ENCODE measurements around the gene ZNF326.

ZNF326 gene

GRCh38 chr1:90074137-90074536 lies 79.2 kb downstream of the ZNF326 start:
- Mint-ChIP-seq H3K4me1 (no peaks in the 10 kb centered on the region), H3K4me3 (no peak overlapping the region), H3K9me3 (no peaks in the 10 kb centered on the region), H3K27ac (no peak overlapping the region), H3K27me3 (peaks cover 20% of the 10 kb centered on the region), H3K36me3 (no peaks in the 10 kb centered on the region)

- peaks cover 20% of the 10 kb centered on the region for H3K27me3 Mint-ChIP-seq
- no peak overlapping the region for H3K4me3 Mint-ChIP-seq
- H3K9me3 Mint-ChIP-seq: no peaks in the 10 kb centered on the region
- H3K36me3 Mint-ChIP-seq: no peaks in the 10 kb centered on the region
- H3K27ac Mint-ChIP-seq: no peak overlapping the region
- H3K4me1 Mint-ChIP-seq: no peaks in the 10 kb centered on the region
Observed at GRCh38 chr1:90074566-90074965, 79.7 kb downstream of the ZNF326 start.

GRCh38 chr1:90074970-90075391 lies 80.1 kb downstream of the ZNF326 start:
- H3K4me1 Mint-ChIP-seq: no peaks in the 10 kb centered on the region
- no peaks in the 10 kb centered on the region for H3K9me3 Mint-ChIP-seq
- no peaks in the 10 kb centered on the region for H3K36me3 Mint-ChIP-seq
- H3K27ac Mint-ChIP-seq: no peak overlapping the region
- H3K27me3 Mint-ChIP-seq: peaks cover 18% of the 10 kb centered on the region
- H3K4me3 Mint-ChIP-seq: no peak overlapping the region

- Mint-ChIP-seq H3K4me1 (no peaks in the 10 kb centered on the region), H3K27ac (no peak overlapping the region), H3K4me3 (no peak overlapping the region), H3K36me3 (no peaks in the 10 kb centered on the region), H3K27me3 (peaks cover 25% of the 10 kb centered on the region), H3K9me3 (no peaks in the 10 kb centered on the region)
Observed at GRCh38 chr1:90083995-90084394, 89.1 kb downstream of the ZNF326 start.
